Gastroesophageal sphincter (tissue), 3 donors: Measurements from ENCODE around the gene MAGEB1.

Experiments
- POLR2A ChIP-seq, 2 donors: fragments of 450-650 bp; IDR thresholded peaks; one replicate each; pipeline ENCODE4 v1.6.1; 2017; ENCODE audit warnings: antibody characterized with exemption in 2 of 2, mild to moderate bottlenecking in 2 of 2, moderate library complexity in 1 of 2
- TF ChIP-seq, protein P1 (sequence below), 4 experiments: fragments of 200-600 bp in 2 of 4; fragments of 450-650 bp in 2 of 4; sonication (generic) in 1 of 4; IDR thresholded peaks; one replicate each; pipeline ENCODE4 v1.5.1; 2017 to 2019; ENCODE audit warnings: antibody characterized with exemption in 4 of 4, mild to moderate bottlenecking in 2 of 4, moderate library complexity in 2 of 4

DNA sequence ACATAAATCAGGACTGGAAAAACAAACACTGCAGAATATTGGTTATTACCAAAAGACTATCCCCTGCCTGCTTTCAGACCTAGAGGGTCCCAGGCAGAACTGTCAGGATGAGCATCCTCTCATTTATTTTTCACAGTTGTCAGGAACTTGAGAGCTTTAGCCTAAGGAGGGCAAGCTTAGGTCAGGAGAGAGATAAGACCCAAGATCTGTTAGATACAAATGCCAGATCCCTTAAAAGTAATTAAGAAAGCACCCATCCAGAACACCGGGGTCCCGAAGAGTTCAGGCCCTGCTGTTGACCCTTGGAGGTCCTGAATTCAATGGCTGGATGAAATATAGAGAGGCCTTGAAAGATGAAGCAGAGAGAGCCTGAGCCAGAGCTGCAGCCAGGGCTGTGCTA lies 22.4 kb upstream of the MAGEB1 start:
- TF ChIP-seq POLR2A (IDR thresholded peaks at IDR 0.05) = no peak
- TF ChIP-seq, protein P1, sequence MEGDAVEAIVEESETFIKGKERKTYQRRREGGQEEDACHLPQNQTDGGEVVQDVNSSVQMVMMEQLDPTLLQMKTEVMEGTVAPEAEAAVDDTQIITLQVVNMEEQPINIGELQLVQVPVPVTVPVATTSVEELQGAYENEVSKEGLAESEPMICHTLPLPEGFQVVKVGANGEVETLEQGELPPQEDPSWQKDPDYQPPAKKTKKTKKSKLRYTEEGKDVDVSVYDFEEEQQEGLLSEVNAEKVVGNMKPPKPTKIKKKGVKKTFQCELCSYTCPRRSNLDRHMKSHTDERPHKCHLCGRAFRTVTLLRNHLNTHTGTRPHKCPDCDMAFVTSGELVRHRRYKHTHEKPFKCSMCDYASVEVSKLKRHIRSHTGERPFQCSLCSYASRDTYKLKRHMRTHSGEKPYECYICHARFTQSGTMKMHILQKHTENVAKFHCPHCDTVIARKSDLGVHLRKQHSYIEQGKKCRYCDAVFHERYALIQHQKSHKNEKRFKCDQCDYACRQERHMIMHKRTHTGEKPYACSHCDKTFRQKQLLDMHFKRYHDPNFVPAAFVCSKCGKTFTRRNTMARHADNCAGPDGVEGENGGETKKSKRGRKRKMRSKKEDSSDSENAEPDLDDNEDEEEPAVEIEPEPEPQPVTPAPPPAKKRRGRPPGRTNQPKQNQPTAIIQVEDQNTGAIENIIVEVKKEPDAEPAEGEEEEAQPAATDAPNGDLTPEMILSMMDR (IDR thresholded peaks at IDR 0.05) = no peak
